NOMO-1 treated with DMSO at 0.1 percent for 48 hours (cell line): Measurements from ENCODE around the gene DIABLO.
"Not testable (repeated sequence)": the region's sequence is repeated elsewhere in the genome, so short reads cannot be mapped to it uniquely, and the experiment has no call there.

ENCODE experiments used
- DNase-seq: peaks from one replicate; lab custom pipeline; 2025; ENCODE audit not compliant: unreplicated experiment; lab: John Stamatoyannopoulos, UW

The DIABLO gene

DNA sequence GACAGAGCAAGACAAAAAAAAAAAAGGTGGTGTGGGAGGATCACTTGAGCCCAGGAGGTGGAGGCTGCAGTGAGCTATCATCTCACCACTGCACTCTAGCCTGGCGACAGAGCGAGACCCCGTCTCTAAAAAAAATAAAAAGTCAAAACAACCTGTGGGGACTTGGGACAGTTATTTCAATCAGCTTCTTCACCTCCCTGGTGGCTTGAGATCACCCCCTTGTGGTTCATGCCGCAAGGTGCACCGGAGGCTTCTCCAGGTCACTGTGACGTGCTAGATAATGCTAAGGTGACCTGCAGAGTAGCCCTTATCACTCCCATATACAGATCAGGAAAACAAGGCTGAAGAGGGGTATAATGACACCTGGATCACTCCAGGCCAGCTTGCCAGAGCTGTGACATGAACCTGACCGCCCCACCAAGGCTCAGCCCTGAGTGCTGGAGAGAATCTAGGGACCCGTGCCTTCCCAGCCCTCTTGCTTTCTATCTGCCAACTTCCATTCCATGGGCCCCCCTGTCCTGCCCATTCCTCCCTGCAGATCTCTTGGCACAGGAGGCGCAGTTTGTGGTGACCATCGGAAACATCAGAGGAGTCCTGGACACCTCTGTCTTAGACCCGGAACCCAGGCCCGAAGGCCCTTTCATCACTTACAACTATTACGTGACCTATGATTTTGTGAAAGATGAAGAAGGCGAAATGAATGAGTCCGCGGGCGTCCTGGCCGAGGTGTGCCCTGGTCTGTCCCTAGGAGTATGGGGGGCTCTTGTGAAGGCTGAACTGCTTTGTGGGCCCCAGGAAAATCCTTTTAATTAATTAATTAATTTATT, 34.8 kb downstream of the DIABLO start:
- DNase-seq: peak; percentile 29

DNA sequence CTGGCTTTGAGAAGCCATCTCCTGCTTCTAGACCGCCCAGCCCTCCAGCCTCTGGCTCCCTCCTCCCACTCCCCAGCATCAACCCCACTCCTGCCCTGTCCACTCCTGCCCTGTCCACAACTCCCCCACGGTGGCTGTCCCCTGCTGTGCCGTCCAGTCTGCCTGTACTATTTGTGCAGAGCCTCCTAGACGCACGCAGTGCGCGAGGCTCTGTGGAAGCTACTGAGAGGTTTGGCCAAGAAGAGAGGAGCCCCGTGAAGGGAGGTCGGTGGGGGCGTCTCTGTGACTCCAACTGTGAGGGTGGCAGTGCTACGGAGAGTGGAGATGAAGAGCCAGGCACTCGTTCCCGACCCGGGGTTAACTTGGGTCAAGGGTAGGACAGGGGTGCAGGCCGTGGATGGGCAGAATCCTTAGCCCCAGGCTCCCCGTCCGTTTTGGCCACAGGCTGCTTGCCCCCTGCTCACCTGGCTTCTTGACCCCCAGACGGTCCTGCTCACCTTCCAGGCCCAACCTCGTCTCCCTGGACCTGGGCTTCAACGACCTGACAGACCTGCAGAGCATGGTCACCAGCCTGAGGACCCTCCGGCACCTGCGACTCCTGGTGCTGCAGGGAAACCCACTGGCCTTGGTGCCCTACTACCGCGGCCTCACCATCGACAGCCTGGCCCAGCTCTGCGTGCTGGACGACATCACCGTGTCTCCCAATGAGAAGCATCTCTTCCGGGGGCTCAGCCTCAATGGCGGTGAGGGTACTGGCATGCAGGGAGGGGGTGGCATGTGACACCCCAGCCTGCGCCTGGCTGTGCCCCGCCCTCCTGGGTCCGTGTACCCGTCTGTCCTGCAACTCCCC, 36.0 kb downstream of the DIABLO start:
- no peak for DNase-seq

DNA sequence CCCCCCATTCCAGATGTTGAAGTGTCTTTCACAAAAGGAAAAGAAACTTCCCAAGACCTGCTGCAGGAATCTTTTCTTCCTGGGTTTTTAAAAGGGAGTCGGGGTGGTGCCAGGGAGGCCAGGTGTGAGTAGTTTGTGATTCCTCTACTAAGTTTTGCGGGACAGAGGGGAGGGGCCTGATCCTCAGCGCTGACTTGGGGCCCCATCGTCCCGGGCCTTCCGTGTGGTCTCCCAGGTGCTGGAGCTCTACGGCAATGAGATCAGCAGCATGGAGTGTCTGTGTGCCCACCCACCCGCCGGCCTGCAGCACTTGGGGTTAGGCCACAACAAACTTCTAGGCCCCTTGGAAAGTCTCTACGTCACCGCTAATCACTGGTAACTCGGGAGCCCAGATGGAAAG, 38.4 kb downstream of the DIABLO start:
- no peak for DNase-seq

DNA sequence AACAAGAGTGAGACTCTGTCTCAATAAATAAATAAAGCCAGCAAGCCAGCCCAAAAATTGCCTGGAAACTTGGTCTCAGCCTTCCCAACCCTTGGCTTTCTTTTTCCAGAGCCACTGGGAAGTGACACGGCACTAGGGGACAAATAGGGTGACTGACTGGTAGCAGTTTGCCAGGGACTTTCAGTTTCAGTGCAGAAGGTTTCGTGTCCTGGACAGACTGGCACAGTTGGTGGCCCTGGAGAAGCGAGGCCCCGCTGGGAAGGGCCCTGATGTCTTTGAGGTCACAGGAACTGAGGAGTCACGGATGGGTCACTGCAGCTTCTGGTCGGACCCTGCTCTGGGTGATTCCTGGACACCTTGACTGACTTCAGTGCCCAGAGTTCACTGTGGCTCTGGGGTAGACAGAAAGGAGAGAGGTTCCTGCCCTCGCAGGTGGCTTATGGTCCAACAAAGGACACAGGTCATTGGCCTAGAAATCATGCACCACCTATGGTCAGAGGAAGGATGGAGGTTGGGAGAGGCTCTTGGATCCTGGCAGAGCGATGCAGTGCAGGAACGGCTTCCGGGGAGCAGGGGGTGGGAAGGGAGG, 40.3 kb downstream of the DIABLO start:
- DNase-seq: no peak

DNA sequence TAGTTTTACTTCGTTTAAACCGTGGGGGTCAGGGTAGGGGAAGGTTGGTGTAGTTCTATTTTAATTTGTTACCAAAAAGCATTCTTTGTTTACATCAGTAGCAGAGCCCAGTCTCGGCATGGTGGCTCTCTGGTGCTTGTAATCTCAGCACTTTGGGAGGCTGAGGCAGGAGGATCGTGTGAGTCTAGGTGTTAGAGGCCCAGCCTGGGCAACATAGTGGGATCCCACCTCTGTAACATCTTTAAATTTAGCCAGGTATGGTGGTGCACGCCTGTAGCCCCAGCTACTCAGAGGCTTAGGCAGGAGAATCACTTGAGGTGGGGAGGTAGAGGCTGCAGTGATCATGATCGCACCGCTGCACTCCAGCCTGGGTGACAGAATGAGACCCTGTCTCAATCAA, 40.8 kb downstream of the DIABLO start:
- no peak for DNase-seq

DNA sequence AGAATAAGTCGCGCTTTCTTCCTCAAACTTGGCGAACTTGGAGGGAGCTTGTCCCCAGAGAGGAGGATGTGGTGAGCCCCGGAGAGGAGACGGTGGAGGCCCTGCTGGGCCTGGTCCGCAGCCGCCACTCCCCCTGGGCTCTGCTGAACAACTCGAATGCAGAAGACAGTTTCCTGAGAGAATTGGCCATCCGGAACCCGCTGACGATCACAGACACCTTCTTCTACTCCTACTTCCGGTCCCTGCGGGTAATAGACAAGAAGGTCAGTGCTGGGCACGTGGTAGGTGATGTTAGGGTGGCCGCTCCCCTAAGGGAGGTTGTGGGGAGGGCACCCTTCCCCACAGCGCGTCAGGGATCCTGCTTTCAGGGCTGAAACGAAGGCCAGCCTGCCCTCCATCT, 41.3 kb downstream of the DIABLO start:
- no peak for DNase-seq

DNA sequence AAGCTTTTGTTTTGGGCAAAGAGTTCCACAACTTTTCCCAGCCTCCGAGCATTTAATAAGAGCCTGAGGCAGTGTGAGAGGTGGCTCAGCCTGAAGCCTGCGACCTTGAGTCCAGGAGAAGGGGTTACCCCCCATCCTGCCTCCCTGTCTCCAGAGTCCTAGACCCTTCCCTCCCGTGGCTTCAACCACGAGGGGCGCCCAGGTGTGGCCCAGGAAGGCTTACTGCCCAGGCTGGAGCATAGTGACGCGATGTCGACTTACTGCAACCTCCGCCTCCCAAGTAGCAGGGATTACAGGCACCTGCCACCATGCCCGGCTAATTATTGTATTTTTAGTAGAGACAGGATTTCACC, 42.3 kb downstream of the DIABLO start:
- no peak for DNase-seq

DNA sequence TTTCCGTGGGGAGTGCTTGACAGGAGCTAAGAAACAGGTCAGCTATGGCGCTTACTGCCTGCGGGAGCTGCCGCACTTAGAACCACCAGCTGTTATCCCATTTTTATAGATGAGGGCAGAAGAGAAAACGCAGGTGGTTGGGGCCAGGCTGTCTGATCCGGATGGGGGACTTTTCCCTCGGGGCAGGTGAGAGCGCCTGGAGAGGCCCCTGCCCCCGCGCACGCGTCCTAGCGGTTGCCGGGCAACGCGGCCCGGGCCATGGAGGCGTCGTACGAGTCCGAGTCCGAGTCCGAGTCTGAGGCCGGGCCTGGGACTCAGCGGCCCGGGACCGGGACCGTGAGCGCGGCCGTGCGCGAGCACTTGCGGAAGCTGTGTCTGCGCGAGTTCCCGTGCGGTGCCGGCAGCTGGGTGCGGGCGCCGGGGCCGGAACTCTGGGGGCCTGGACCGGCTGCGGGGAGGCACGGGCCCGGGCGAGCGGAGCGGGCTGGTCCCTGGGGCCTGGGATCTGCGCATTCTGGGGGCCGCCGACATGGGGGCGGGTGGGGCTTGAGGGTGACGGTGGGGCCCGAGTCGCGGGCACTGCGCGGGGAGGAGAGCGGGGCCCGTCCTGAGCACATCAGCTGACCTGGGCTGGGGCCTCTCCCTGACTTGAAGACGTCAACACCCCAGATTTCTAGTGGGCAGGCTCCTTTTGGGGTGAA, 42.8 kb downstream of the DIABLO start, which contains the start of gene LRRC43:
LRRC43 (plus strand) TSS at position 237 of the 701 bp plus-strand sequence; CDS start at position 259, 22 bp downstream.
- peak; percentile 14 for DNase-seq

DNA sequence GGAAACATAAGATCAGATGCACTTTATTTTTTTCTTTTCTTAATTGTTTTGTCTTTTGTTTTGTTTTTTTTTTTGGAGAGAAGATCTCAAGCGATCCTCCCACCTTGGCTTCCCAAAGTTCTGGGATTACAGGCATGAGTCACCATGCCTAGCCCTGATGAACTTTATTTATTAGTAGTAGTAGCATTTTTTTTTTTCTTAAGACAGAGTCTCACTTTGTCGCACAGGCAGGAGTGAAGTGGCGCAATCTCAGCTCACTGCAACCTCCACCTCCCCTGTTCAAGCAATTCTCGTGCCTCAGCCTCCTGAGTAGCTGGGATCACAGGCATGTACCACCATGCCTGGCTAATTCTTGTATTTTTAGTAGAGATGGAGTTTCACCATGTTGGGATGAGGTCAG, 49.4 kb downstream of the DIABLO start:
- DNase-seq: not testable (repeated sequence)

DNA sequence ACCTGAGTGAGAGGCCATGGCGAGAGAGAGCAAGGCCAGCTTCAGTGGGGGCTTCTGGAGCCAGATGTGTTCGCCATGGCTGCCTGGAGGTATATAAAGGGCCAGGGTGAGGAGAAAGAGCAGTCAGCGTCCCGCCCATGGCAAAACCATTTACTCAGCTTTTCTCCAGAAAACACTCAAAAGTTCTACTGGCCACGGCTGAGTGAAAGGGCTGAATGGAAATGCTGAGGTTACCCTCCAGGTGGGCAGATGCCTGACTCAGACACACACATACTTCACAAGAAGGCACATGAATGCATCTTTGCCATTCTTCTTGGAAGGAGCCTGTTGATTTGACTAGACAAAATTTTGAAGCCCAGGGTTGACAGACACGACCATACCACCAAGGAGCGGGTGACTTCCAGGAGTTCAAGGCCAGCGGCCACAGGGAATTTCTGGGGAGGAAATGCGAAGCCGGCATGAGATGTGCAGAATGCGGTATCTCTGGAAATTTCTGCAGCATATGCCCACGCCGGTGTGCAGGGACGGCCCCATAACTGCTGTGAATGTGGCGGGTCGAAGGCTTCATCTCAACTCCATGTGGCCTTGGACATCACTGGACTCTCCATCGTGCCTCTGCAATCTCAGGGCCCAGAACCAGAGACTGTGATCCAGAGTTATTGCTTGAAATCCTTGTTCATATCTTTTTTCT, 51.6 kb downstream of the DIABLO start, which contains the start of gene IL31:
IL31 (minus strand) TSS at position 67 of the 691 bp plus-strand sequence; CDS start at position 18, 49 bp downstream.
- DNase-seq: no peak

DNA sequence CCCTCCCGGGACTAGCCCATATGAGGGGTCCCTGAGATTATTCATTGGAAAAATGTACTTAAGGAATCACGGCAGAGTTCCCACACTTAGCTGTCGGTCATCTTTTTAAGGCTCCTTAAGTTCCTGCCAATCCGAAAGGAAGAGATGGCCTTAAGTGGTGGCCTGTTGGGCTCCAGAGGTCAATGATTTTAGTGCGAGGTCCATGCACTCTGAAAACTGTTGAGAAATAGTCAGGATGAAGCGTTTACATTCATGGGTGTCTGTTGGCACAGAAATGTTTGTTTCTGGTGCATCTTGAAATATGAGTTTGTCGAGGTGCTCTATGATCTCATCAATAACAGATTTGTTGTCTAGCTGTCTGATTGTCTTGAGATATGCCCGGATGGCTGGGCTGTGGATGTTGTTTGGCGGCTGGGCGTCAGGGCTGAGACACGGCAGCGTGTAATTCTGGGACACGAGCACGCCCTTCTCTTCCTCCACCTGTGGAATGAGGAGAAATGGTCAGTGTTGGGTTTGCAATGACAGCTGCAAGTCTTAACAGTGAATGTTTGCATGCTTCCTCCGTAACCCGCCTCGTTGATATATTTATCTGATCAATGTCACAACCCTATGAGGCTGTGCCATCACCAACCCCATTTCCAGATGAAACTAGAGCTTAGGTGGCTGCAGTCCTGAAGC, 53.5 kb downstream of the DIABLO start:
- DNase-seq: no peak

DNA sequence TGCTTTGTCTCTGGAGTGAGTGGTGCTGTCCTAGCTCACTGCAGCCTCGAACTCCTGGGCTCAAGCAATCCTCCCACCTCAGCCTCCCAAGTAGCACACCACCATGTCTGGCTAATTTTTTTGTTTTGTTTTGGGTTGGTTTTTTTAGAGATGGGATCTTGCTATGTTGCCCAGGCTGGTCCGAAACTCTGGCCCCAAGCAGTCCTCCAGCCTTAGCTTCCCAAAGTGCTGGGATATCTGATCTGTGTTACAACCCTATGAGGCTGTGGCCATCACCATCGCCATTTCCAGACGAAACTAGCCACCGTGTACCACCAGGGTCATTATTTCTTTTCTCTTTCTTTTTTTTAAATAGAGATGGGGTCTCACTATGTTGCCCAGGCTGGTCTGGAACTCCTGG, 54.5 kb downstream of the DIABLO start:
- DNase-seq: no peak

DNA sequence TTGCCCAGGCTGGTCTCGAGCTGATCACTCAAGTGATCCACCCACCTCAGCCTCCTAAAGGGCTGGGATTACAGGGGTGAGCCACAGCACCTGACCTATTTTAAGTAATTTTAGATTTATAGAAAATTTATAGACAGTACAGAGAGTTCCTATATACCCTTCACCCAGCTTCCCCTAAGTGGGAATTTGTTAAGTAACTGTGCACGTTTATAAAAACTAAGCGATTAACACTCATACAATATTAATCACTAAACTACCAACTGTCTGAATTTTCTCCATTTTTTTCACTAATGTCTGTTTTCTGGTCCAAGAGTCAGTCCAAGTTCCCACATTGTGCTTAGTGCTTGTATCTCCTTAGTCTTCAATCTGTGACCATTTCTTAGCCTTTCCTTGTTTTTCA, 57.4 kb downstream of the DIABLO start:
- no peak for DNase-seq

DNA sequence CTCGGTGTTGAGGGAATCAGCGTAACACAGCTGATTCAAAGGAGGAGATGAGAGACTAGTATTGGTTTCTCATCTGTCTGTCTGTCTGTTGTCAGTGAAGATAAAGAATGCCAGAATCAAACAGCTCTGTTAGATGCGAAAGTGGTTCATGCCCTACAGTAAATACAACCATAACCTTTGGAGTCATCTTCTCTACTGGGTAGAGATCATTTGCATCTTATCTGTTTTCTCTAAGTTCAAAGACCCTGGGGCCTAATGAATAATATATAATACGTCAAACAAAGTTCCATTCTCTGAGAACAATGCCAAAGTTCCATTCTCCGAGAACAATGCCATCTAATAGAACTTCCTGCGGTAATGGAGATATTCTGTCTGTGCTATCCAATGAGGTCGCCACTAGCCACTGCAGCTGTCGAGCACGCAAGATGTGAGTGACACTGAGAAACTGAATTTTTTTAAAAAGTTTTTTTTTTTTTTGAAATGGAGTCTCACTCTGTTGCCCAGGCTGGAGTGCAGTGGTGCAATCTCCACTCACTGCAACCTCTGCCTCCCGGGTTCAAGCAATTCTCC, 58.4 kb downstream of the DIABLO start:
- DNase-seq: no peak

DNA sequence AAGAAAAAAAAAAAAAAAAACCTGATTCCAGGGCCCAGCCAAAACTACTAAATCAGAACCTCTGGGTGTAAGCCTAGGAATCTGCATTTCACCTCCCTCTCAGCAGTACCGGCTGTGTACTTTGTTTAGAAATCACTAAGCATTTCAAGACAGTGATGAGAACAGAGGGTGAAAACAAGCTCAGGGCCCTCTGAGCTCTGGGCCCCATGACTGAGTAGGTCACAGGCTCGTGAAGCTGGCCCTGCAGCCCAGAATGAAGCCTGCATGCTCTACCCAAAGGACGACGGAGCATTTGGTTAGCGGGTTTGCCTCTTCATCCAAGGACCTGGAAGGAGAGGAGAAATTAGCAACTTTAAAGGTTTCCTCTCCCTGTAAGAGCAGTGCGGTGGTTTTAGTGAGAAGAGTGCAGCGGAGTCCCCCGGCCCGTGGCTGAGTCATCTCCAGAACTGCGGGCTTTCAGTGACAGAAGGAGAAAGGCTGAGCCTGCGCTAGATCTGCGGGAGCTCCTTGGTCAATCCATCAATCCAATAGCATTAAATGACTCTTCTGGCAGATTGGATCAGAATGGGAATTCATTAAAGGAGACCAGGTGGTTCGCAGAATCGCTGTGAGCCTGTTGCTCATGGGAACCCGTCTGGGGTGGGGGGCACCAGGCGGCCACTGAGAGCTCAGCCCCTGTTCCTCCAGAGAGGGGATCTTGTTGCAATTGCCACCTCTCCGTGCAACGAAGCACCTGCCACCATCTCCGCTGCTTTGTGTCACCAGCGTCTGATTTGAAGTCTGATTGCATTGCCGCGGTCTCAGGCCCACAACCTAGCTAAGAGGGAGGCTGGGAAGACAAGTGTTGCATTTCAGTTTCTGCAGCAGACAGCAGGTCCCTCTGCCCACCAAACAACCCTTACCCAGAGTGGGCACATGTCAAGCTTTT, 59.2 kb downstream of the DIABLO start:
- no peak for DNase-seq

DNA sequence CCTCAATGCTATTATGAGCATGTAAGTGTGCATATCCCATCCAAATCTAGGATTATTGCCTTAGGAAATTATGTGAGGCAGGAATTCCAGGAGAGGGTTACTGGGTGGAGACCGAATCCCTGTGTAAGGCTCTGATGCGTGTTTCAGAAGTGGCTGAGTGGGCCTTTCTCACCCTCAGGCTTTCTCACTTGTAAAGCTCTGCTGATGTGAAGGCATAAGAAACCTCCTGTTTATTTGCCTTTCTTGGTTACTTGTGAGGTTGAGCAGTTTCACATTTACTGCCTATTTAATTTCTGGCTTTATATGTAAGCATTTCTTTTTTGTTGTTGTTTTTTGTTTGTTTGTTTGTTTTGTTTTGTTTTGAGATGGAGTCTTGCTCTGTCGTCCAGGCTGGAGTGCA, 62.9 kb downstream of the DIABLO start:
- no peak for DNase-seq

DNA sequence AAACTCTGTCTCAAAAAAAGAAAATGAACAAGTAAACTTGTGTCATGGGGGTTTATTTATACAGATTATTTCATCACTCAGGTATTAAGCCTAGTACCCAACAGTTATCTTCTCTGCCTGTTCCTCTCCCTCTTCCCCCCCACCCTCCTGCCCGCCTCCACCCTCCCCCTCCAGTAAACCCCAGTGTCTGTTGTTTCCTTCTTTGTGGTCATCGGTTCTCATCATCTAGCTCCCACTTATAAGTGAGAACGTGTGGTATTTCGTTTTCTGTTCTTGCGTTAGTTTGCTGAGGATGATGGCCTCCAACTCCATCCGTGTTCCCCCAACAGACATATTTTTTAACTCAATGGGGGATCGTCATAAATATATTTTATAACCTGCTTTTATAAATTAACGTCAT, 64.2 kb downstream of the DIABLO start:
- peak; percentile 9 for DNase-seq

DNA sequence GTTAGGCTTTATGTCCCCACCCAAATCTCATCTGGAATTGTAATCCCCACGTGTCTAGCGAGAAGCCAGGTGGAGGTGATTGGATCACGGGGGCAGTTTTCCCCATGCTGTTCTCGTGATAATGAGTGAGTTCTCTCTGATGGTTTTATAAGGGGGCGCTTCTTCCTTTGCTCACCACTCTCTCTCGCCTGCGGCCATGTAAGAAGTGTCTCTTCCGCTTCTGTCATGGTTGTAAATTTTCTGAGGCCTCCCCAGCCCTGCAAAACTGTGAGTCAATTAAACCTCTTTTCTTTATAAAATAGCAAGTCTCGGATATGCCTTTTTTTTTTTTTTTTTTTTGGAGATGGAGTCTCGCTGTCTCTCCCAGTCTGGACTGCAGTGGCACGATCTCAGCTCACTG, 65.1 kb downstream of the DIABLO start:
- no peak for DNase-seq

DNA sequence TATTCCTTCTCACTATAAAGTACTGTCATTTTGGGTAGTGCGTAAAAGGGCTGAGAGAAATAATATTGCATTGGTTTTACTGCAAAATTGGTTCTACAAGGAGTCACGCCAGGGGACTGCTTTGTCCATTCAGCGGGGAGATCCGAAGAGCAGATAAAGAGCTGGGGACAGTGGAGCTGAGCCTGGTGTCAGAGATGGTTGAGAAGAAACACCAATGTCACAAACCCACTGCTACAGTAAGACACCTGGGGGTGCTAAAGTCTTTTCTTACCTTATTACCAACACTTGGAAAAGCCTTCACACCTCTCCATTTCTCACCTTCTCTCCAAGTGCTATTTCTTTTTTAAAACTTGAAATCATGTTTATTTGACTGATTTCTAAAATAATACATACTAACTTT, 66.0 kb downstream of the DIABLO start:
- DNase-seq: no peak
